Large intestine (tissue), 3 donors: ENCODE results near the gene BST1. TPM values are rescaled to one million over a fixed set of nuclear protein-coding genes. Genes with fewer than 3 reads are reported as not detected.

Experiments
- DNase-seq, 2 donors: peaks; one replicate each; pipeline versions ENCODE4 v3.0.0 to v3.0.0-alpha.2; 2013
- H3K27ac ChIP-seq: one replicate; pipeline ENCODE4 v1.5.1; 2013; ENCODE audit warnings: low read length
- H3K27me3 ChIP-seq: 2 replicates; pipeline ENCODE4 v1.6.1; 2013; ENCODE audit warnings: low read length; ENCODE audit not compliant: control insufficient read depth, insufficient read depth
- H3K36me3 ChIP-seq: 2 replicates; pipeline ENCODE4 v1.6.1; 2013; ENCODE audit warnings: low read length; ENCODE audit not compliant: control insufficient read depth, insufficient read depth
- H3K4me1 ChIP-seq: one replicate; pipeline ENCODE4 v1.6.1; 2013; ENCODE audit warnings: low read length; ENCODE audit not compliant: control insufficient read depth, insufficient read depth
- H3K4me3 ChIP-seq: one replicate; pipeline ENCODE4 v1.5.1; 2013; ENCODE audit warnings: low read length
- H3K9me3 ChIP-seq: one replicate; pipeline ENCODE4 v1.6.1; 2013; ENCODE audit warnings: mild to moderate bottlenecking, low read depth, low read length, moderate library complexity; ENCODE audit not compliant: control insufficient read depth
- WGBS: methylation state at CpG from one replicate; pipeline ENCODE4 v1.1.5; 2013; ENCODE audit warnings: low lambda C conversion rate; ENCODE audit not compliant: insufficient coverage; 5-methylcytosine and 5-hydroxymethylcytosine counted together
- polyA plus RNA-seq: library from polyadenylated mRNA; unstranded; fragments of 120-200 nt; gene quantifications from one replicate; pipeline ENCODE4 v1.2.1, GENCODE V29; 2013

BST1 gene
- polyA plus RNA-seq, 1 donor, result 52.7 TPM

- DNase-seq, result no peak
- Histone ChIP-seq H3K9me3 (no peaks in the 10 kb centered on the region), H3K4me3 (no peak overlapping the region), H3K27me3 (no peaks in the 10 kb centered on the region), H3K36me3 (no peaks in the 10 kb centered on the region), H3K27ac (no peak overlapping the region), H3K4me1 (no peaks in the 10 kb centered on the region)
- WGBS, result 80% methylated on average over 1 of the region's 11 CpGs
Observed at GRCh38 chr4:15740764-15741404, 38.0 kb downstream of the BST1 start.

- H3K9me3 ChIP-seq, result no peaks in the 10 kb centered on the region
- WGBS, result no CpG with 5 or more reads among the region's 1 CpG
- DNase-seq, result no peak
- H3K4me1 ChIP-seq, result no peaks in the 10 kb centered on the region
- H3K36me3 ChIP-seq, result no peaks in the 10 kb centered on the region
- H3K27ac ChIP-seq, result no peak overlapping the region
- H3K4me3 ChIP-seq, result no peak overlapping the region
- H3K27me3 ChIP-seq, result no peaks in the 10 kb centered on the region
Observed at GRCh38 chr4:15742083-15742582, 39.3 kb downstream of the BST1 start.

GRCh38 chr4:15742637-15743036, 39.8 kb downstream of the BST1 start:
- no CpG with 5 or more reads among the region's 1 CpG for WGBS
- H3K4me3 ChIP-seq, result no peak overlapping the region
- H3K9me3 ChIP-seq, result no peaks in the 10 kb centered on the region
- no peak overlapping the region for H3K27ac ChIP-seq
- no peaks in the 10 kb centered on the region for H3K4me1 ChIP-seq
- H3K27me3 ChIP-seq, result no peaks in the 10 kb centered on the region
- DNase-seq, result no peak
- H3K36me3 ChIP-seq, result no peaks in the 10 kb centered on the region

GRCh38 chr4:15744016-15744545, 41.2 kb downstream of the BST1 start:
- no peak overlapping the region for H3K27ac ChIP-seq
- no peak for DNase-seq
- no peaks in the 10 kb centered on the region for H3K27me3 ChIP-seq
- H3K9me3 ChIP-seq, result no peaks in the 10 kb centered on the region
- no peak overlapping the region for H3K4me3 ChIP-seq
- no CpG with 5 or more reads among the region's 5 CpGs for WGBS
- no peaks in the 10 kb centered on the region for H3K4me1 ChIP-seq
- H3K36me3 ChIP-seq, result no peaks in the 10 kb centered on the region

GRCh38 chr4:15746110-15746509, 43.2 kb downstream of the BST1 start:
- Histone ChIP-seq H3K4me3 (no peak overlapping the region), H3K36me3 (no peaks in the 10 kb centered on the region), H3K27me3 (no peaks in the 10 kb centered on the region), H3K27ac (no peak overlapping the region), H3K4me1 (no peaks in the 10 kb centered on the region), H3K9me3 (no peaks in the 10 kb centered on the region)
- WGBS, result no CpG with 5 or more reads among the region's 1 CpG
- DNase-seq, result no peak

GRCh38 chr4:15749001-15749400, 46.1 kb downstream of the BST1 start:
- no CpG with 5 or more reads among the region's 6 CpGs for WGBS
- no peak for DNase-seq
- Histone ChIP-seq H3K4me3 (no peak overlapping the region), H3K27me3 (no peaks in the 10 kb centered on the region), H3K9me3 (no peaks in the 10 kb centered on the region), H3K27ac (no peak overlapping the region), H3K4me1 (no peaks in the 10 kb centered on the region), H3K36me3 (no peaks in the 10 kb centered on the region)

- Histone ChIP-seq H3K4me3 (no peak overlapping the region), H3K27ac (no peak overlapping the region), H3K9me3 (no peaks in the 10 kb centered on the region), H3K36me3 (no peaks in the 10 kb centered on the region), H3K4me1 (no peaks in the 10 kb centered on the region), H3K27me3 (no peaks in the 10 kb centered on the region)
- DNase-seq, result no peak
- no CpG with 5 or more reads among the region's 2 CpGs for WGBS
Observed at GRCh38 chr4:15751153-15751552, 48.3 kb downstream of the BST1 start.

GRCh38 chr4:15753081-15753480, 50.2 kb downstream of the BST1 start:
- DNase-seq, result no peak
- Histone ChIP-seq H3K36me3 (no peaks in the 10 kb centered on the region), H3K9me3 (no peaks in the 10 kb centered on the region), H3K27ac (no peak overlapping the region), H3K27me3 (no peaks in the 10 kb centered on the region), H3K4me3 (no peak overlapping the region), H3K4me1 (no peaks in the 10 kb centered on the region)
- WGBS, result 76% methylated on average over 4 of the region's 6 CpGs

- no peak overlapping the region for H3K27ac ChIP-seq
- no peak for DNase-seq
- H3K4me3 ChIP-seq, result no peak overlapping the region
- no CpG with 5 or more reads among the region's 4 CpGs for WGBS
- H3K9me3 ChIP-seq, result no peaks in the 10 kb centered on the region
- H3K36me3 ChIP-seq, result no peaks in the 10 kb centered on the region
- no peaks in the 10 kb centered on the region for H3K27me3 ChIP-seq
- no peaks in the 10 kb centered on the region for H3K4me1 ChIP-seq
Observed at GRCh38 chr4:15753786-15754185, 50.9 kb downstream of the BST1 start.

- DNase-seq, result no peak
- no peaks in the 10 kb centered on the region for H3K4me1 ChIP-seq
- H3K4me3 ChIP-seq, result no peak overlapping the region
- H3K9me3 ChIP-seq, result no peaks in the 10 kb centered on the region
- WGBS, result 92% methylated on average over 4 of the region's 4 CpGs
- H3K36me3 ChIP-seq, result no peaks in the 10 kb centered on the region
- no peak overlapping the region for H3K27ac ChIP-seq
- H3K27me3 ChIP-seq, result no peaks in the 10 kb centered on the region
Observed at GRCh38 chr4:15754323-15754722, 51.5 kb downstream of the BST1 start.
